ENCODE results near the gene PTPN7. TPM values are rescaled to one million over a fixed set of nuclear protein-coding genes. Genes with fewer than 3 reads are reported as not detected.

Gene PTPN7
- total and polyA plus RNA-seq, 2 of the 13 experiments (the other 11 are each of a cell fraction or from before 2014, with no cell fraction given) = not detected

GRCh38 chr1:202149566-202149965, 10.8 kb downstream of the PTPN7 start:
- no peak overlapping the region for H3K27ac ChIP-seq (ENCODE audit: extremely low read length, insufficient read depth, low read length)
- H3K9me3 ChIP-seq (ENCODE audit: low read length) = no peaks in the 10 kb centered on the region
- H3K4me1 ChIP-seq (ENCODE audit: insufficient read depth, low read length) = peaks cover 9% of the 10 kb centered on the region
- H3K27me3 ChIP-seq (ENCODE audit: control insufficient read depth in 1 of 2, insufficient read depth in 2 of 2, low read length in 2 of 2) = peaks cover 0 to 57% of the 10 kb centered on the region in 2 experiments; a peak in 4 of 5 replicates
- BruUV-seq (replicated peaks) = no TSS peak
- no peak for TF ChIP-seq PAWR (CRISPR knock-in tag; IDR thresholded peaks at IDR 0.05; ENCODE audit: borderline replicate concordance)
- TF ChIP-seq SCMH1 (CRISPR knock-in tag; IDR thresholded peaks at IDR 0.05; ENCODE audit: borderline replicate concordance) = no peak
- no peak for TF ChIP-seq FOXK2 (IDR thresholded peaks at IDR 0.05)
- TF ChIP-seq ZNF589 (CRISPR knock-in tag; conservative IDR thresholded peaks at IDR 0.05) = no peak
- no peak for TF ChIP-seq ZNF292 (CRISPR knock-in tag; IDR thresholded peaks at IDR 0.05; ENCODE audit: borderline replicate concordance, low read depth)
- TF ChIP-seq ZNF570 (CRISPR knock-in tag; IDR thresholded peaks at IDR 0.05; ENCODE audit: borderline replicate concordance) = no peak
- TF ChIP-seq MIER2 (CRISPR knock-in tag; IDR thresholded peaks at IDR 0.05) = no peak
- TF ChIP-seq MXI1 (IDR thresholded peaks at IDR 0.05; ENCODE audit: borderline replicate concordance, low read depth, low read length) = no peak
- no peak for TF ChIP-seq ZNF205 (CRISPR knock-in tag; IDR thresholded peaks at IDR 0.05)
- TF ChIP-seq GTF2F1 (IDR thresholded peaks at IDR 0.05; ENCODE audit: low read length) = no peak
- no peak for TF ChIP-seq ZNF713 (CRISPR knock-in tag; IDR thresholded peaks at IDR 0.05)
- TF ChIP-seq GABPB1 (CRISPR knock-in tag; IDR thresholded peaks at IDR 0.05) = no peak
- TF ChIP-seq MIXL1 (CRISPR knock-in tag; IDR thresholded peaks at IDR 0.05) = no peak
- no peak for TF ChIP-seq NBN (conservative IDR thresholded peaks at IDR 0.05)
- H3K4me3 ChIP-seq (replicated peaks in 1 of 3; ENCODE audit: insufficient read depth in 1 of 3, low read depth in 2 of 3, low read length in 3 of 3) = no peak overlapping the region
- H4K20me1 ChIP-seq (ENCODE audit: insufficient read depth, low read length) = no peaks in the 10 kb centered on the region
- DNase-seq (ENCODE audit: low spot score) (no peak), FAIRE-seq (no peak), ATAC-seq (no peak)
- H2AFZ ChIP-seq (ENCODE audit: low read length) = no peak overlapping the region
- H3K4me2 ChIP-seq (ENCODE audit: low read depth, low read length) = no peak overlapping the region
- CTCF ChIA-PET (ENCODE audit: low intra/inter-chr PET ratio, low total read pairs) = no interaction called here
- H3K9ac ChIP-seq (ENCODE audit: insufficient read depth, low read depth, low read length) = no peak overlapping the region
- POLR2A ChIA-PET = no interaction called here
- WGBS (ENCODE audit: low lambda C conversion rate) = 32% methylated on average over 4 of the region's 4 CpGs
- in situ Hi-C loops (cut with HindIII; ENCODE audit: extremely low pct_ligation_motif_present, low pct_unique_long_range_greater_than_20kb) (no loop called here), intact Hi-C loops (cut with micrococcal nuclease; ENCODE audit: unreplicated experiment) (no loop called here)
- no peaks in the 10 kb centered on the region for H3K36me3 ChIP-seq (replicated peaks in 1 of 2; ENCODE audit: control insufficient read depth in 1 of 2, insufficient read depth in 2 of 2, low read length in 2 of 2)
- no peaks in the 10 kb centered on the region for H3K79me2 ChIP-seq (ENCODE audit: insufficient read depth, low read length)
